Heart right ventricle (tissue), 16 donors: ENCODE data around the gene WDR81. TPM values are rescaled to one million over a fixed set of nuclear protein-coding genes. Genes with fewer than 3 reads are reported as not detected.
"Not testable (repeated sequence)": the region's sequence is repeated elsewhere in the genome, so short reads cannot be mapped to it uniquely, and the experiment has no call there.

ENCODE experiments used
- ATAC-seq, 8 donors: fragments of 200-7000 bp; cut with Tn5 transposase; one replicate each; pipeline ENCODE4 v1.9.1; 2020; ENCODE audit warnings: mild to moderate bottlenecking in 8 of 8, moderate library complexity in 8 of 8, moderate number of reproducible peaks in 1 of 8
- DNase-seq, 2 donors: peaks; one replicate each; pipeline ENCODE4 v3.0.0-alpha.2; 2020
- H3K27ac ChIP-seq, 10 donors: fragments of 200-600 bp; sonication (generic) in 2 of 10; one replicate each; pipeline versions ENCODE4 v1.5.0 to v1.8.0; 2020 to 2022; ENCODE audit warnings: mild to moderate bottlenecking in 3 of 10
- H3K27me3 ChIP-seq, 7 donors: fragments of 200-600 bp; one replicate each; pipeline ENCODE4 v1.8.0; 2021 to 2022; ENCODE audit warnings: mild to moderate bottlenecking in 2 of 7
- H3K36me3 ChIP-seq, 9 donors: fragments of 200-600 bp; sonication (generic) in 1 of 9; one replicate each; pipeline versions ENCODE4 v1.5.0 to v1.8.0; 2020 to 2022; ENCODE audit warnings: mild to moderate bottlenecking in 2 of 9
- H3K4me1 ChIP-seq, 9 donors: fragments of 200-600 bp; sonication (generic) in 1 of 9; one replicate each; pipeline versions ENCODE4 v1.5.0 to v1.8.0; 2020 to 2022; ENCODE audit warnings: mild to moderate bottlenecking in 4 of 9
- H3K4me3 ChIP-seq, 10 donors: fragments of 200-600 bp; sonication (generic) in 2 of 10; one replicate each; pipeline versions ENCODE4 v1.5.0 to v1.8.0; 2020 to 2022; ENCODE audit warnings: mild to moderate bottlenecking in 7 of 10, moderate library complexity in 2 of 10
- H3K9me3 ChIP-seq, 11 donors: fragments of 200-600 bp in 10 of 11; sonication (generic) in 2 of 11; one replicate each; pipeline versions ENCODE4 v1.5.0 to v1.8.0; 2013 to 2022; ENCODE audit warnings: mild to moderate bottlenecking in 2 of 11, control low read depth in 1 of 11, moderate library complexity in 1 of 11
- WGBS, 2 donors: extraction: QIAGEN DNeasy Blood & Tissue Kit; methylation state at CpG; one replicate each; pipeline ENCODE4 v1.1.7; 2013; ENCODE audit warnings: inconsistent platforms in 1 of 2; 5-methylcytosine and 5-hydroxymethylcytosine counted together
- intact Hi-C, 10 donors: fragments of 100-400 bp; cut with DNase I; formaldehyde crosslinking; loops; one replicate each; pipeline versions ENCODE4 v1.11.1 to v1.14.2; 2022
- polyA plus RNA-seq, 2 donors: library from polyadenylated mRNA; stranded (reverse); fragments of 200-250 nt; gene quantifications; one replicate each; pipeline ENCODE4 v1.2.3, GENCODE V29; 2013
- total RNA-seq, 10 donors: library from RNA; stranded (reverse); fragmentation: NEBNext Ultra II Directional in 3 of 10; extraction: Animal tissue kit (Norgen Biotek cat#: 25700) in 3 of 10; gene quantifications; one replicate each; pipeline versions ENCODE4 v1.2.1 to v1.2.4, GENCODE V29; 2021 to 2023
- TF ChIP-seq, protein P1 (sequence below), 9 donors: fragments of 200-600 bp; sonication (generic) in 2 of 9; IDR thresholded peaks; one replicate each; pipeline versions ENCODE4 v1.5.0 to v1.8.0; 2021 to 2022; ENCODE audit warnings: antibody characterized with exemption in 9 of 9, mild to moderate bottlenecking in 5 of 9, moderate library complexity in 1 of 9
- donor health status: Arrhythmogenic right ventricular cardiomyopathy.
- donor health status: ischemic (EF 13 %, LVEDD 7.1; RV severe dilation, severe dysfunction).
- donor health status: healthy with polysubstance abuse.
- donor health status: DM: no; HTN: yes; CAD: no.
- donor health status: DM: no; HTN: no; CAD: no.
- donor health status: ischemic (EF 25% LVEDD 6.9; RV normal size, moderate dysfunction).
- donor health status: ischemic (EF 25% LVEDD 5.7; RV mildly dilated, moderate dysfunction).
- donor health status: healthy.
- donor health status: DM: yes; HTN: yes; CAD: no.
- donor health status: Ischemic cardiomyopathy.
- donor health status: ischemic (EF 35%, LVEDD 5.7; RV mildly dilated, moderate dysfunction).
- donor health status: nonischemic (EF 11% LVEDD 7.7; RV severe dilation, severe dysfunction).
- donor health status: DM: yes; HTN: yes; CAD: no.
- donor health status: PGD.
- donor health status: ischemic (EF 29% LVEDD 5.4; RV normal size, mild dysfunction).
- donor health status: nonischemic (EF 23%, LVEDD 6.1; RV moderate dilation, normal function).

The WDR81 gene
- total and polyA plus RNA-seq, 12 donors, result 7.7 to 16.9 (median 9.2) TPM

DNA sequence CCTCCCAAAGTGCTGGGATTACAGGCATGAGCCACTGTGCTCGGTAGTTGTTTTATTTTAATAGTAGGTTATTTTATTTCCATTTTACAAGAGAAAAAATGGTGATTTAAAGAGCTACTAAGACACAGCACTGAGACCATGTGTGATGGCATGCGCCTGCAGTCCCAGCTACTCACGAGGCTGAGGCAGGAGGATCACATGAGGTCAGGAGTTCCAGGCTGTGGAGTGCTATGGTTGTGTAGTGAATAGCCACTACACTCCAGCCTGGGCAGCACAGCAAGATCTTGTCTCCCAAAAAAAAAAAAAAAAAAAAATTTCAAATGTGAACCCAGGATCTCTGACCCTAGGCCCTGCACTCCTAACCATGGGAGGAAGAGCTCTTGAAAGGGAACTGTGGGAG, 41.1 kb downstream of the WDR81 start:
- intact Hi-C loops, result no loop called here
- H3K4me1 ChIP-seq, result peaks cover 0 to 47% (median 14%) of the 10 kb centered on the region in 9 donors
- ATAC-seq, result no peak

DNA sequence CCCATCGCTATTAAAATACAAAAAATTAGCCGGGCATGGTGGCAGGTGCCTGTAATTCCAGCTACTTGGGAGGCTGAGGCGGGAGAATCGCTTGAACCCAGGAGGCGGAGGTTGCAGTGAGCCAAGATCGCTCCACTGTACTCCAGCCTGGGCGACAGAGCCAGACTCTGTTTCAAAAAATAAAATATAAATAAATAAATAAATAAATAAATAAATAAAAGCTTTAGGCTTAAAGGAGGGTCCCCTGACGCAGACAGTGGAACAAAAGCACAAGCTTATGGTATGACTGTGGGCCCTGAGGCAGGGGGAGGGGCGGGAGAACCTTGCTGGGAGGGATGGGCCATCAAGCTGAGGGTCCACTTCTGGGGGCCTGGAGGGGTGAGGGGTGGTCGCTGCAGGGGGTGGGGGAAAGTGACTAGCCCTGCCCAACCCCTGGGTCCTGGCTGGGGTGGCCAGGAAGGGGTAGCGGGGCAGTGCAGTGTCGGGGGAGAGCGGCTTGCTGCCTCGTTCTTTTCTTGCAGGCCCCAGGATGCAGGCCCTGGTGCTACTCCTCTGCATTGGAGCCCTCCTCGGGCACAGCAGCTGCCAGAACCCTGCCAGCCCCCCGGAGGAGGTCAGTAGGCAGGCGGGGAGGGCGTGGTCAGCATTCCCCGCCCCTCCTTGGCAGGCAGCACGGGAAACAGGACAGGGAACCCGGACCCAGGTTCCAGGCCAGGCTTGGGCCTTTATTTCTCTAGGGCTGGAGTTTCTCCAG, 42.1 kb downstream of the WDR81 start:
- H3K4me1 ChIP-seq, result peaks cover 0 to 50% (median 14%) of the 10 kb centered on the region in 9 donors
- no peak overlapping the region for H3K4me3 ChIP-seq
- WGBS, 2 donors, result 68 to 73% methylated on average over 21 of the region's 21 CpGs
- no peaks in the 10 kb centered on the region for H3K9me3 ChIP-seq
- DNase-seq, result peak in 1 of 2 donors; percentile 53
- peak overlapping the region in 3 of 10 donors; percentile 27 to 46 (median 32) for H3K27ac ChIP-seq
- no peak for ATAC-seq
- H3K27me3 ChIP-seq, result no peaks in the 10 kb centered on the region
- TF ChIP-seq, protein P1, sequence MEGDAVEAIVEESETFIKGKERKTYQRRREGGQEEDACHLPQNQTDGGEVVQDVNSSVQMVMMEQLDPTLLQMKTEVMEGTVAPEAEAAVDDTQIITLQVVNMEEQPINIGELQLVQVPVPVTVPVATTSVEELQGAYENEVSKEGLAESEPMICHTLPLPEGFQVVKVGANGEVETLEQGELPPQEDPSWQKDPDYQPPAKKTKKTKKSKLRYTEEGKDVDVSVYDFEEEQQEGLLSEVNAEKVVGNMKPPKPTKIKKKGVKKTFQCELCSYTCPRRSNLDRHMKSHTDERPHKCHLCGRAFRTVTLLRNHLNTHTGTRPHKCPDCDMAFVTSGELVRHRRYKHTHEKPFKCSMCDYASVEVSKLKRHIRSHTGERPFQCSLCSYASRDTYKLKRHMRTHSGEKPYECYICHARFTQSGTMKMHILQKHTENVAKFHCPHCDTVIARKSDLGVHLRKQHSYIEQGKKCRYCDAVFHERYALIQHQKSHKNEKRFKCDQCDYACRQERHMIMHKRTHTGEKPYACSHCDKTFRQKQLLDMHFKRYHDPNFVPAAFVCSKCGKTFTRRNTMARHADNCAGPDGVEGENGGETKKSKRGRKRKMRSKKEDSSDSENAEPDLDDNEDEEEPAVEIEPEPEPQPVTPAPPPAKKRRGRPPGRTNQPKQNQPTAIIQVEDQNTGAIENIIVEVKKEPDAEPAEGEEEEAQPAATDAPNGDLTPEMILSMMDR (IDR thresholded peaks at IDR 0.05), result no peak
- H3K36me3 ChIP-seq, result peaks cover 0 to 15% (median 0%) of the 10 kb centered on the region in 9 donors
- intact Hi-C loops, result no loop called here

More for the DNA sequence above, 41.1 kb downstream of the WDR81 start:
- DNase-seq, result no peak
- TF ChIP-seq, protein P1 (IDR thresholded peaks at IDR 0.05), result no peak
- Histone ChIP-seq H3K36me3 (peaks cover 0 to 10% (median 0%) of the 10 kb centered on the region in 9 donors), H3K9me3 (no peaks in the 10 kb centered on the region), H3K27ac (peak overlapping the region in 4 of 10 donors; percentile 77 to 89 (median 83)), H3K27me3 (no peaks in the 10 kb centered on the region), H3K4me3 (no peak overlapping the region)
- 87 to 96% methylated on average over 3 of the region's 3 CpGs for WGBS, 2 donors

DNA sequence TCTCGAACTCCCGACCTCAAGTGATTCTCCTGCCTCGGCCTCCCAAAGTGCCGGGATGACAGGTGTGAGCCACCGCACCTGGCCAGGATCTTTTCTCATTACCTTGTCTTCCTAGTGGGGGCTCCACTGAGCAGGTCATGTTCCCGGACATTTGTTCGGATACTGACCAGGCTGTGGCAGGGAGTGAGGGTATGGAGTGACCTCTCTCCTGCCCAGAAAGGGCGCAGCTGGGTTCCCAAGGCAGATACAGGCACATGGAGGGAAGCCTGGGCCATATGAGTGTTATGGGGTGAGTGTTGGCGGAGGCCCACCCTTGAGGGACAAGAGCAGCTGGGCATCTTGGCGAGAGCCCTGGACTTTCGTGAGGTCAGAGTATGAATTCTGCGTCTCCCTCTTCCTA, 42.9 kb downstream of the WDR81 start:
- WGBS, 2 donors, result 88 to 90% methylated on average over 12 of the region's 12 CpGs
- DNase-seq, result no peak
- peaks cover 0 to 23% (median 0%) of the 10 kb centered on the region in 9 donors for H3K36me3 ChIP-seq
- peak overlapping the region in 2 of 10 donors; percentile 27 to 46 for H3K27ac ChIP-seq
- H3K9me3 ChIP-seq, result no peaks in the 10 kb centered on the region
- TF ChIP-seq, protein P1 (IDR thresholded peaks at IDR 0.05), result no peak
- H3K27me3 ChIP-seq, result no peaks in the 10 kb centered on the region
- H3K4me1 ChIP-seq, result peaks cover 0 to 51% (median 14%) of the 10 kb centered on the region in 9 donors
- H3K4me3 ChIP-seq, result no peak overlapping the region
- no peak for ATAC-seq
- intact Hi-C loops, result no loop called here

DNA sequence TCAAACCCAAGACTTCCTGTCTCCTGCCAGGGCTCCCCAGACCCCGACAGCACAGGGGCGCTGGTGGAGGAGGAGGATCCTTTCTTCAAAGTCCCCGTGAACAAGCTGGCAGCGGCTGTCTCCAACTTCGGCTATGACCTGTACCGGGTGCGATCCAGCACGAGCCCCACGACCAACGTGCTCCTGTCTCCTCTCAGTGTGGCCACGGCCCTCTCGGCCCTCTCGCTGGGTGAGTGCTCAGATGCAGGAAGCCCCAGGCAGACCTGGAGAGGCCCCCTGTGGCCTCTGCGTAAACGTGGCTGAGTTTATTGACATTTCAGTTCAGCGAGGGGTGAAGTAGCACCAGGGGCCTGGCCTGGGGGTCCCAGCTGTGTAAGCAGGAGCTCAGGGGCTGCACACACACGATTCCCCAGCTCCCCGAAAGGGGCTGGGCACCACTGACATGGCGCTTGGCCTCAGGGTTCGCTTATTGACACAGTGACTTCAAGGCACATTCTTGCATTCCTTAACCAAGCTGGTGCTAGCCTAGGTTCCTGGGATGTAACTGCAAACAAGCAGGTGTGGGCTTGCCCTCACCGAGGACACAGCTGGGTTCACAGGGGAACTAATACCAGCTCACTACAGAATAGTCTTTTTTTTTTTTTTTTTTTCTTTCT, 45.4 kb downstream of the WDR81 start:
- intact Hi-C loops, result no loop called here
- peak in 1 of 8 donors; percentile 12 for ATAC-seq
- H3K27me3 ChIP-seq, result no peaks in the 10 kb centered on the region
- H3K4me1 ChIP-seq, result peaks cover 0 to 43% (median 11%) of the 10 kb centered on the region in 9 donors
- DNase-seq, result no peak
- TF ChIP-seq, protein P1 (IDR thresholded peaks at IDR 0.05), result no peak
- peaks cover 0 to 29% (median 0%) of the 10 kb centered on the region in 9 donors for H3K36me3 ChIP-seq
- 28 to 41% methylated on average over 21 of the region's 21 CpGs for WGBS, 2 donors
- no peak overlapping the region for H3K27ac ChIP-seq
- H3K9me3 ChIP-seq, result no peaks in the 10 kb centered on the region
- no peak overlapping the region for H3K4me3 ChIP-seq

DNA sequence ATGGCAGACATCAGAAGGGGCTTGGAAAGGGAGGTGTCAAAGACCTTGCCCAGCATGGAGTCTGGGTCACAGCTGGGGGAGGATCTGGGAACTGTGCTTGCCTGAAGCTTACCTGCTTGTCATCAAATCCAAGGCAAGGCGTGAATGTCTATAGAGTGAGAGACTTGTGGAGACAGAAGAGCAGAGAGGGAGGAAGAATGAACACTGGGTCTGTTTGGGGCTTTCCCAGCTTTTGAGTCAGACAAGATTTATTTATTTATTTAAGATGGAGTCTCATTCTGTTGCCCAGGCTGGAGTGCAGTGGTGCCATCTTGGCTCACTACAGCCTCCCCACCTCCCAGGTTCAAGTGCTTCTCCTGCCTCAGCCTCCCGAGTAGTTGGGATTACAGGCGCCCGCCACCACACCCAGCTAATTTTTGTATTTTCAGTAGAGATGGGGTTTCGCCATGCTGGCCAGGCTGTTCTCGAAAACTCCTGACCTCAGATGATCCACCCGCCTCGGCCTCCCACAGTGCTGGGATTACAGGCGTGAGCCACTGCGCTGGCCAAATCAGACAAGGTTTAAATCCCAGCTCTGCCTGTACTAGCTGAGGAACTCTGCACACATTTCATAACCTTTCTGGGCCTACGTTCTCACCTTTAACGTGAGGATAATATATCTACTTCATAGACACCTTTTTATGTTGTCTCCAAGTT, 48.6 kb downstream of the WDR81 start:
- 74 to 82% methylated on average over 12 of the region's 12 CpGs for WGBS, 2 donors
- H3K4me3 ChIP-seq, H3K27me3 ChIP-seq, DNase-seq, H3K9me3 ChIP-seq, intact Hi-C loops: not testable (repeated sequence)
- Histone ChIP-seq H3K4me1 (peaks cover 0 to 39% (median 6%) of the 10 kb centered on the region in 9 donors), H3K27ac (peak overlapping the region in 8 of 10 donors; percentile 23 to 70 (median 56)), H3K36me3 (peaks cover 0 to 61% (median 13%) of the 10 kb centered on the region in 9 donors)
- peak in 5 of 8 donors; percentile 22 to 47 (median 41) for ATAC-seq
